GM12864 (cell line): ENCODE data around the gene TP53.

ENCODE experiments used
- DNase-seq: peaks from one replicate; pipeline ENCODE4 v3.0.0-alpha.2; 2011; ENCODE audit warnings: low read depth
- H3K4me3 ChIP-seq: 2 replicates; pipeline ENCODE4 v1.5.1; 2011; ENCODE audit warnings: mild to moderate bottlenecking, low read depth, low read length, control low read depth
- TF ChIP-seq, protein P1 (sequence below): IDR thresholded peaks from 2 replicates; pipeline ENCODE4 v1.5.1; 2011; ENCODE audit warnings: low read depth, mild to moderate bottlenecking, moderate library complexity, low read length, control low read depth, inconsistent platforms; ENCODE audit errors: missing control alignments

The TP53 gene

DNA sequence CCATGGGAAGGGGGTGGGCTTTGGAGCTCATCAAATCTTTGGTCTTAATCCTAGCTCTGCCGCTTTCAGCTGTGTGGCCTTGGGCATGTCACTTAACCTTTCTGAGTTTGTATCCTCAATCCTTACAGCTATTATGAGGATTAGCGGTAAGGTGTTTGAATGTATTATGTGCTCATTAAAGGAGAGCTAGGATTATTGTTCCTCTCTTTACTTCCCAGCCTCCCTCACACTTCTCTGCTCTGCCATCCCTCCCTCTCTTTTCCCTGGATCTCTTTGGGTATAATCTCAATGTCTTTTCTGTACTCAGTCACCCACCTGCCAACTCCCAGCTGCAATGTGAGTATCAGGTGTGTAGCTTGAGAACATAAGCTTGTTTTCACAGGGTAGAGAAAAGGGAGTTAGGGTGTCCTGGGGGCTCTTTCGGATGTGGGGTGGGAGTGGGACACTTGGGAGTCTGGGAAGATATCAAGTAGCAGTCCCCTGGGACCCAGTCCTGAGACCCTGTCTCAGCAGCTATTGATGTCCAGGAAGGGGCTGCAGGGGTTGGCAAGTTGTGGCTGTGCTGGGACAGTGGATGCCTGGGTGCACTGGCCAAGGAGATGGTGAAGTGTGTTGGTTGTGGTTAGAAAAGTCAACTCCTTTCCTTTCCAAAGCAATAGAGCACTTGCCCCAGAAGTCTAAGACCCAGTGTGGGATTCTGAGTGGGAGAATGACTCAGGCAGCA lies 19.5 kb upstream of the TP53 start:
- TF ChIP-seq, protein P1, sequence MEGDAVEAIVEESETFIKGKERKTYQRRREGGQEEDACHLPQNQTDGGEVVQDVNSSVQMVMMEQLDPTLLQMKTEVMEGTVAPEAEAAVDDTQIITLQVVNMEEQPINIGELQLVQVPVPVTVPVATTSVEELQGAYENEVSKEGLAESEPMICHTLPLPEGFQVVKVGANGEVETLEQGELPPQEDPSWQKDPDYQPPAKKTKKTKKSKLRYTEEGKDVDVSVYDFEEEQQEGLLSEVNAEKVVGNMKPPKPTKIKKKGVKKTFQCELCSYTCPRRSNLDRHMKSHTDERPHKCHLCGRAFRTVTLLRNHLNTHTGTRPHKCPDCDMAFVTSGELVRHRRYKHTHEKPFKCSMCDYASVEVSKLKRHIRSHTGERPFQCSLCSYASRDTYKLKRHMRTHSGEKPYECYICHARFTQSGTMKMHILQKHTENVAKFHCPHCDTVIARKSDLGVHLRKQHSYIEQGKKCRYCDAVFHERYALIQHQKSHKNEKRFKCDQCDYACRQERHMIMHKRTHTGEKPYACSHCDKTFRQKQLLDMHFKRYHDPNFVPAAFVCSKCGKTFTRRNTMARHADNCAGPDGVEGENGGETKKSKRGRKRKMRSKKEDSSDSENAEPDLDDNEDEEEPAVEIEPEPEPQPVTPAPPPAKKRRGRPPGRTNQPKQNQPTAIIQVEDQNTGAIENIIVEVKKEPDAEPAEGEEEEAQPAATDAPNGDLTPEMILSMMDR: no peak
- H3K4me3 ChIP-seq: no peak overlapping the region
- no peak for DNase-seq

DNA sequence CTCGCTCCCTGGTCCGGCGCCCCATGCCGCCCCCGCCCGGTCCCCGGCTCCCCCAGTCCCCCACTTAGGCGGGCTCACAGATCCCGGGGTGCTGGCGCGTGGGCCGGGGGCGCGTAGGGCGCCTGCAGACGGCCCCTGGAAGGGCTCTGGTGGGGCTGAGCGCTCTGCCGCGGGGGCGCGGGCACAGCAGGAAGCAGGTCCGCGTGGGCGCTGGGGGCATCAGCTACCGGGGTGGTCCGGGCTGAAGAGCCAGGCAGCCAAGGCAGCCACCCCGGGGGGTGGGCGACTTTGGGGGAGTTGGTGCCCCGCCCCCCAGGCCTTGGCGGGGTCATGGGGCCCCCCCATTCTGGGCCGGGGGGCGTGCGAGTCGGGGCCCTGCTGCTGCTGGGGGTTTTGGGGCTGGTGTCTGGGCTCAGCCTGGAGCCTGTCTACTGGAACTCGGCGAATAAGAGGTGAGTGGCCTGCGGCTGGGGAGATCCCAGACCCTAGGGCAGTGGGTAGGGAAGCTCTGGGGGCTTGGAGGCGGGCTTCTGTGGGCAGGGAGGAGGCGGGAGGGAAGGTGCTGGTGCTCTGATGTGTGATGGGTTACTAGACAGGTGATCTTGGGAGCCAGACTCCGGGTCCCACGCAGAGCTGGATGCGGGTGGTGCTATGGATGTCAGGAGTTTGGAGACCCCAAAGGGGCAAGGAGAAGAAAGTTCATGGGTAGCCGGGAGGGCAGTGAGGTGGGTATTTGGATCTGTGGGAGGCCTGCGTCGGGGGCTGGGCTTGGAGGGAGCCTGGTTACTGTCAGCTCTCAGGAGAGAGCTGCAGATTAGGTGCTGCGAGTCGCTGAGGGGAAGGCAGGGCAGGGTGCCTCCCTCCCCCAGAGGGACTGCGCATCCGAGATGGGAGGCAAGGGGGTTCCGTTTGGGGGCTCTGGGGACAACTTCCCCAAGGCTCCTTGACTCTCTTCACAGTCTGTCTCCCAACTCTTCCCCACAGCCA lies 18.3 kb upstream of the TP53 start:
- TF ChIP-seq, protein P1: no peak
- H3K4me3 ChIP-seq: no peak overlapping the region
- DNase-seq: no peak

DNA sequence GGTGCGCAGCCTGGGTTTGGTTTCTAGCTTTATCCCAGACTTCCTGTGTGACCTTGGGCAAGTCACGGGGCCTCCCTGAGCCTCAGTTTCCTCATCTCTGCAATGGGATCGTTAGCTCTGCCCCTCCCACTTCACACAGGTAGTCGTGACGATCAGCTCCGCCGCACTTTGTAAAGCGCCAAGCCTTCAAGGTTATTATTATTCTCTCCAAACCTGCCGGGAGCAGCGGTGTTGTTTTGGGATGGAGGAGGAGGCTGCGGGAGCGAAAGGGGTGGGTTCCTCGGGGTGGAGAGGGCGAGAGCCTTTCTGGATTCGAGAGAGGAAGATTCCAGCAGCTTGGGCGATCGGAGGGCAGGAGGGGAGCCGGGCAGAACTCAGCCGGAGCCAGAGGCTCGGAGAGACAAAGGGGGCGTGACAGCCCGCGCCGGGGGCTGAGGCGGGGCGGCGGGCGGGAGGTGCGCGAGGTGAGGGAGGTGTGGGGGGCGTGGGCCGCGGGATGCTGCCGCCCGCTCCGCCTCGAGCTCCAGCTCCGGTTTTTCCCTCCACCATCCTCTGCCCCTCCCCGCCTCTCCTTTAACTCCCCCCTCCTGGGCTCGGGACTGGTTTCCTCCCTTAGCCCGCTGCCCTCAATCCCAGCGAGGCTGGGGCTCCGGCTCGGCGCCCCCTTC lies 17.4 kb upstream of the TP53 start, which contains the start of gene EFNB3:
EFNB3 (plus strand) TSS at position 602 of the 668 bp plus-strand sequence. CDS start 397 bp downstream, outside the sequence.
- TF ChIP-seq, protein P1: no peak
- no peak within 1 kb of the TSS for H3K4me3 ChIP-seq
- no peak for DNase-seq

DNA sequence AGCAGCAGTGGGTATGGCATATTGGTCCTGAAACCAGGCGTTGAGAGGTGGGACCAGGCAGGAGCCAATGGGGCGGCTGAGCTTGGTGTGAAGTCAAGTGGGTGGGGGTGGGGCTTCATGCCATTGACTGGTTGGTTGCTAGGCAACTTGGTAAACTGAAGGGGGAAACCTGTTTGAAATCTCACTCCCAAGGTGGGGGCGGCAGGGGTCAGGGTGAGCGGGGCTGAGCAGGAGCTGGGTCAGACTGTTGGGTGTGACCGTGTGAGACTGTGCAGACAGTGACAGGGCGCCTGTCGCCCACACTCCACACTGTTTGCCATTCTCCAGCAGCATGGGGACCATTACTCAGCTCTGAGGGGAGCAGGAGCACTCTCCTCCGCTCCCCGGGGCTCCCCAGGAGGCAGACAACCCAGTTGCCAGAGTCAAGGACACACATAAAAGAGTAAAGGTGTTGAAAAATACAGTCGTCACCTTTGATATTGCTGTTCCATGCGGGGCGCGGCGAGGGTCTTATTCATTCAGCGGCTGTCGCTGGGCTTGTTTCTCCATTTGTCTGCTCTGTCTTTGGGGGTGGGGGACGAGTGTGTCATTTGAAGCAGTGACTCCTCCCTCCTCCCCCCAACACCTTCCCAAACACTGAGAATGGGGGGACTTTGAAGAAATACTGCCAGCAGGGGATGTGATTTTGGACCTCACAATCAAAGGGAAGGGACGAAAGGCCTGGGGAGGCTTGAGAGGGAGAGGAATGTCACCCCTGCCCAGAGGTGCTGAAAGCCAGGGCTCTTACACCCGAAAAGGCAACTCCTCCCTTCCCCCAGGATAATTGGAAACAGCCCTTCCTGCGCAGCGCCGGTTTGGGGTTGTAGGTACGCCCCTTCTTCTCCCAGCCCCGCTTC lies 16.5 kb upstream of the TP53 start:
- TF ChIP-seq, protein P1: no peak
- DNase-seq: no peak
- H3K4me3 ChIP-seq: no peak overlapping the region

DNA sequence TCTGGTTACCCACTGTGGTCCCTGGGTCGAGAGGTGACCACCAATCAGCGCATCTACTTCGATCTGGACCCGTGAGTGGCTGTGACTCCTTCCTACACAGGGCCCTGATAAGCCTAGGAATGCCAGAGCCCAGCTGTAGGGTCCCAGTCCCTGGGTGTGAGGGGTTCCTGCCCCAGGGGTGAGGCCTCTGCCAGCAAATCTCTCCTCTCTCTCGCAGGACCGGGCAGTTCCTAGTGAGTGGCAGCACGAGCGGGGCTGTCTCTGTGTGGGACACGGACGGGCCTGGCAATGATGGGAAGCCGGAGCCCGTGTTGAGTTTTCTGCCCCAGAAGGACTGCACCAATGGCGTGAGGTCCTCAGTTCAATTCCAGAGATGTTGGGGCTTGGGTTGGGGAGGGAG lies 15.5 kb upstream of the TP53 start:
- TF ChIP-seq, protein P1: no peak
- no peak for DNase-seq
- no peak overlapping the region for H3K4me3 ChIP-seq

DNA sequence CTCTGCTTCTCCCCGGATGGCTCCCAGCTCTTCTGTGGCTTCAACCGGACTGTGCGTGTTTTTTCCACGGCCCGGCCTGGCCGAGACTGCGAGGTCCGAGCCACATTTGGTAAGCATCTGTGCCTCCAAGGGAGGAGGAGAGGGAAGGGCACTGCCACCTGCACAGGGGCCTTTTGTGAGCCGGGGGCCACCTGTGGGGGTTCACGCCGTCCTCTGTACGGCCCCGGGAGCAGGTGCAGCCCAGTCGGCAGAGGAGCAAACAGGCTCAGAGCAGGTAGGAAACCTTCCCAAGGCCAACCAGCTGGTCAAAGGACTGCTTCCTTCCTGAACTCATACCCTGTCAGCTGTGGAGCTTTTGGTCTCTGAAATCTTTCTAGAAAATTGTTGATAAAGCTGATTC lies 14.4 kb upstream of the TP53 start:
- TF ChIP-seq, protein P1: no peak
- H3K4me3 ChIP-seq: no peak overlapping the region

More for the DNA sequence above, 14.4 kb upstream of the TP53 start:
- DNase-seq: no peak
